K562 (cell line): Measurements from ENCODE around the gene SETDB1. TPM values are rescaled to one million over a fixed set of nuclear protein-coding genes. Genes with fewer than 3 reads are reported as not detected.

Experiments
- ARID1B ChIP-seq: fragments of 450-650 bp; IDR thresholded peaks from 2 replicates; pipeline ENCODE4 v1.6.1; 2016; ENCODE audit warnings: antibody characterized with exemption, mild to moderate bottlenecking, inconsistent platforms
- ARID3A ChIP-seq: IDR thresholded peaks from 2 replicates; pipeline ENCODE4 v1.6.1; 2012; ENCODE audit warnings: low read depth, low read length, improper control_type of control experiment, borderline replicate concordance
- E4F1 ChIP-seq: fragments of 250-450 bp; sonication (Bioruptor Pico); IDR thresholded peaks from 2 replicates; pipeline ENCODE4 v1.5.0; 2021; ENCODE audit warnings: mild to moderate bottlenecking, borderline replicate concordance
- GABPA ChIP-seq: fragments of 200-800 bp; sonication (Bioruptor generic); conservative IDR thresholded peaks from 2 replicates; pipeline ENCODE4 v1.6.1; 2016; ENCODE audit warnings: low read depth, missing genetic modification characterization, missing compliant biosample characterization
- HNRNPH1 ChIP-seq: fragments of 200-400 bp; formaldehyde crosslinking; optimal IDR thresholded peaks from 2 replicates; pipeline ENCODE3; 2017; ENCODE audit warnings: low read depth, mild to moderate bottlenecking, low read length, moderate library complexity
- IRF1 ChIP-seq: sonication (generic); formaldehyde crosslinking; IDR thresholded peaks from 2 replicates; pipeline ENCODE4 v1.8.0; 2022; ENCODE audit warnings: missing genetic modification reagents, mild to moderate bottlenecking, borderline replicate concordance
- IRF2 ChIP-seq: sonication (generic); formaldehyde crosslinking; IDR thresholded peaks from 2 replicates; pipeline ENCODE4 v1.8.1; 2022; ENCODE audit warnings: mild to moderate bottlenecking, missing genetic modification reagents
- KDM5B ChIP-seq: fragments of 200-600 bp; sonication (generic); IDR thresholded peaks from 2 replicates; pipeline ENCODE4 v1.6.1; 2012; ENCODE audit warnings: low read depth, mild to moderate bottlenecking, moderate library complexity, low read length, control low read depth, inconsistent platforms; ENCODE audit not compliant: insufficient replicate concordance
- KLF16 ChIP-seq: IDR thresholded peaks from 2 replicates; pipeline ENCODE4 v1.6.1; 2016; ENCODE audit warnings: antibody characterized with exemption
- L3MBTL2 ChIP-seq: fragments of 450-650 bp; IDR thresholded peaks from 2 replicates; pipeline ENCODE4 v1.6.1; 2016; ENCODE audit warnings: mild to moderate bottlenecking, moderate library complexity
- LEF1 ChIP-seq: fragments of 450-650 bp; IDR thresholded peaks from 2 replicates; pipeline ENCODE4 v1.6.1; 2016; ENCODE audit warnings: mild to moderate bottlenecking
- OTX1 ChIP-seq: fragments of 450-650 bp; formaldehyde crosslinking; IDR thresholded peaks from 2 replicates; pipeline ENCODE4 v1.4.0; 2022; ENCODE audit warnings: mild to moderate bottlenecking
- POLR2B ChIP-seq: fragments of 450-650 bp; IDR thresholded peaks from 2 replicates; pipeline ENCODE4 v1.6.1; 2018; ENCODE audit warnings: low read depth; ENCODE audit not compliant: partially characterized antibody
- PREB ChIP-seq: sonication (generic); formaldehyde crosslinking; IDR thresholded peaks from 2 replicates; pipeline ENCODE4 v1.8.1; 2023; ENCODE audit warnings: mild to moderate bottlenecking, missing genetic modification reagents
- RAD51 ChIP-seq: fragments of 450-650 bp; IDR thresholded peaks from 2 replicates; pipeline ENCODE4 v1.7.1; 2016; ENCODE audit warnings: low read depth, mild to moderate bottlenecking, borderline replicate concordance
- SAP30 ChIP-seq: fragments of 200-600 bp; sonication (generic); IDR thresholded peaks from 2 replicates; pipeline ENCODE4 v1.6.1; 2012; ENCODE audit warnings: borderline replicate concordance, low read depth, mild to moderate bottlenecking, moderate library complexity, low read length, control low read depth, inconsistent platforms; ENCODE audit not compliant: insufficient read depth, poor library complexity, severe bottlenecking
- SIN3A ChIP-seq, 2 experiments: fragments of 150-350 bp in 1 of 2; IDR thresholded peaks; 2 replicates each; pipeline ENCODE4 v1.6.1; 2011 to 2016; ENCODE audit warnings: borderline replicate concordance in 2 of 2, low read depth in 2 of 2, low read length in 2 of 2, mild to moderate bottlenecking in 2 of 2, moderate library complexity in 2 of 2; ENCODE audit not compliant: control insufficient read depth in 1 of 2
- SMAD2 ChIP-seq: fragments of 150-350 bp; IDR thresholded peaks from 2 replicates; pipeline ENCODE4 v1.6.1; 2014; ENCODE audit warnings: low read depth, mild to moderate bottlenecking, low read length
- TRIM28 ChIP-seq: fragments of 450-650 bp; IDR thresholded peaks from 2 replicates; pipeline ENCODE4 v1.6.1; 2017
- TSC22D4 ChIP-seq: fragments of 450-650 bp; IDR thresholded peaks from 2 replicates; pipeline ENCODE4 v1.6.1; 2016; ENCODE audit warnings: missing genetic modification characterization, missing biosample characterization, control low read depth
- ZNF143 ChIP-seq: sonication (generic); formaldehyde crosslinking; IDR thresholded peaks from 2 replicates; pipeline ENCODE4 v1.9.0; 2022; ENCODE audit warnings: mild to moderate bottlenecking, missing genetic modification reagents
- ZNF589 ChIP-seq: fragments of 200-800 bp; sonication (Bioruptor generic); IDR thresholded peaks from 2 replicates; pipeline ENCODE4 v1.6.1; 2016; ENCODE audit warnings: low read depth, missing genetic modification characterization, missing compliant biosample characterization
- ZNF76 ChIP-seq: fragments of 250-450 bp; sonication (Bioruptor Pico); IDR thresholded peaks from 2 replicates; pipeline ENCODE4 v1.4.0; 2020; ENCODE audit warnings: mild to moderate bottlenecking, moderate library complexity, borderline replicate concordance
- polyA plus RNA-seq, 8 experiments: library from polyadenylated mRNA; depleted of rRNA in 4 of 8; stranded (reverse) in 5 of 8; unstranded in 3 of 8; fragments of >200 nt; fragmentation: Nextera tagmentation in 2 of 8; fragmentation: Illumina TruSeq in 1 of 8; extraction: Ambion mirVana in 2 of 8; extraction: Trizol in 1 of 8; gene quantifications; 2 replicates each; pipeline versions ENCODE4 v1.2.1 to v1.2.3, GENCODE V29; 2011 to 2014; ENCODE audit warnings: inconsistent platforms in 1 of 8, missing spikeins in 1 of 8
- total RNA-seq, 7 experiments: library from RNA; depleted of rRNA in 6 of 7; stranded (reverse); fragments of >200 nt in 6 of 7; fragmentation: Illumina TruSeq in 2 of 7; extraction: Trizol in 2 of 7; gene quantifications; 2 replicates each; pipeline versions ENCODE4 v1.2.1 to v1.2.3, GENCODE V29; 2011 to 2021; ENCODE audit warnings: low replicate concordance in 1 of 7

The SETDB1 gene
- total and polyA plus RNA-seq, 9 of the 15 experiments (the other 6 are each of a cell fraction or from before 2014, with no cell fraction given): 21.5 to 64.4 (median 42.0) TPM

- TF ChIP-seq KDM5B (no peak), POLR2B (no peak), ZNF76 (CRISPR knock-in tag) (no peak), ZNF589 (CRISPR knock-in tag) (no peak), LEF1 (no peak), TSC22D4 (tag) (no peak), ARID1B (no peak), L3MBTL2 (no peak), ARID3A (no peak), TRIM28 (no peak), RAD51 (no peak), KLF16 (no peak), SIN3A (IDR thresholded peaks at IDR 0.05; ENCODE audit: borderline replicate concordance in 2 of 2, control insufficient read depth in 1 of 2, low read depth in 2 of 2, low read length in 2 of 2) (no peak; a peak in 1 of 4 replicates), E4F1 (CRISPR knock-in tag) (no peak), SMAD2 (no peak), IRF2 (no peak), HNRNPH1 (no peak), SAP30 (peak; percentile 14), ZNF143 (no peak), OTX1 (no peak), IRF1 (CRISPR knock-in tag) (no peak), PREB (CRISPR knock-in tag) (no peak), GABPA (no peak)
These were observed 47.2 kb downstream of the SETDB1 start (continued) for GRCh38 chr1:150973258-150973835.
